Heart left ventricle (tissue), 16 donors: Measurements from ENCODE around the gene MTMR1. TPM values are rescaled to one million over a fixed set of nuclear protein-coding genes. Genes with fewer than 3 reads are reported as not detected.

Experiments
- ATAC-seq, 4 donors: fragments of 200-7000 bp; cut with Tn5 transposase; one replicate each; pipeline ENCODE4 v1.9.1; 2020 to 2022; ENCODE audit warnings: moderate library complexity in 4 of 4, mild to moderate bottlenecking in 3 of 4, moderate number of reproducible peaks in 1 of 4
- DNase-seq, 5 donors: peaks; one replicate each; pipeline ENCODE4 v3.0.0-alpha.2; 2020
- H3K27ac ChIP-seq, 12 donors: fragments of 200-600 bp; sonication (generic) in 4 of 12; one replicate each; pipeline versions ENCODE4 v1.5.0 to v1.8.0; 2016 to 2022; ENCODE audit warnings: mild to moderate bottlenecking in 2 of 12
- H3K27me3 ChIP-seq, 9 donors: fragments of 200-600 bp; sonication (generic) in 2 of 9; one replicate each; pipeline versions ENCODE4 v1.5.1 to v1.8.0; 2016 to 2022; ENCODE audit warnings: mild to moderate bottlenecking in 3 of 9
- H3K36me3 ChIP-seq, 9 donors: fragments of 200-600 bp; sonication (generic) in 2 of 9; one replicate each; pipeline versions ENCODE4 v1.5.0 to v1.8.0; 2018 to 2022; ENCODE audit warnings: mild to moderate bottlenecking in 2 of 9
- H3K4me1 ChIP-seq, 12 donors: fragments of 200-600 bp; sonication (generic) in 4 of 12; one replicate each; pipeline versions ENCODE4 v1.5.0 to v1.8.0; 2016 to 2022; ENCODE audit warnings: mild to moderate bottlenecking in 3 of 12
- H3K4me3 ChIP-seq, 12 donors: fragments of 200-600 bp; sonication (generic) in 4 of 12; one replicate each; pipeline versions ENCODE4 v1.5.0 to v1.8.0; 2017 to 2022; ENCODE audit warnings: mild to moderate bottlenecking in 9 of 12, moderate library complexity in 4 of 12
- H3K9me3 ChIP-seq, 12 donors: fragments of 200-600 bp; sonication (generic) in 4 of 12; one replicate each; pipeline versions ENCODE4 v1.5.0 to v1.8.0; 2016 to 2022; ENCODE audit warnings: mild to moderate bottlenecking in 1 of 12
- POLR2A ChIP-seq, 2 donors: fragments of 450-650 bp; IDR thresholded peaks; one replicate each; pipeline ENCODE4 v1.6.1; 2017; ENCODE audit warnings: antibody characterized with exemption in 2 of 2, mild to moderate bottlenecking in 2 of 2, moderate library complexity in 2 of 2
- WGBS, 4 donors: extraction: QIAGEN DNeasy Blood & Tissue Kit in 2 of 4; methylation state at CpG; one replicate each; pipeline versions ENCODE4 v1.1.5 to v1.1.7; 2013 to 2018; 5-methylcytosine and 5-hydroxymethylcytosine counted together
- intact Hi-C, 10 donors: fragments of 100-400 bp; cut with DNase I; formaldehyde crosslinking; loops; one replicate each; pipeline versions ENCODE4 v1.11.1 to v1.14.2; 2022
- polyA plus RNA-seq, 2 donors: library from polyadenylated mRNA; stranded (reverse); fragments of 200-250 nt; gene quantifications; one replicate each; pipeline ENCODE4 v1.2.3, GENCODE V29; 2013
- total RNA-seq, 9 donors: library from RNA; depleted of rRNA in 2 of 9; stranded (reverse); fragments of >200 nt in 2 of 9; fragmentation: NEBNext Ultra II Directional in 3 of 9; extraction: Animal tissue kit (Norgen Biotek cat#: 25700) in 3 of 9; gene quantifications; one replicate each; pipeline versions ENCODE4 v1.1.0 to v1.2.4, GENCODE V29; 2016 to 2023
- TF ChIP-seq, protein P1 (sequence below), 12 donors: fragments of 200-600 bp; sonication (generic) in 4 of 12; IDR thresholded peaks; one replicate each; pipeline versions ENCODE4 v1.5.0 to v1.8.0; 2018 to 2022; ENCODE audit warnings: antibody characterized with exemption in 12 of 12, mild to moderate bottlenecking in 5 of 12
- donor health status: ischemic (EF 13 %, LVEDD 7.1; RV severe dilation, severe dysfunction).
- donor health status: healthy with polysubstance abuse.
- donor health status: DM: no; HTN: yes; CAD: no.
- donor health status: DM: no; HTN: no; CAD: no.
- donor health status: ischemic (EF 25% LVEDD 6.9; RV normal size, moderate dysfunction).
- donor health status: ischemic (EF 25% LVEDD 5.7; RV mildly dilated, moderate dysfunction).
- donor health status: healthy.
- donor health status: DM: yes; HTN: yes; CAD: no.
- donor health status: ischemic (EF 35%, LVEDD 5.7; RV mildly dilated, moderate dysfunction).
- donor health status: nonischemic (EF 11% LVEDD 7.7; RV severe dilation, severe dysfunction).
- donor health status: DM: yes; HTN: yes; CAD: no.
- donor health status: PGD.
- donor health status: ischemic (EF 29% LVEDD 5.4; RV normal size, mild dysfunction).
- donor health status: nonischemic (EF 23%, LVEDD 6.1; RV moderate dilation, normal function).

Gene MTMR1
- total and polyA plus RNA-seq, 11 donors = 5.1 to 59.7 (median 21.0) TPM

DNA sequence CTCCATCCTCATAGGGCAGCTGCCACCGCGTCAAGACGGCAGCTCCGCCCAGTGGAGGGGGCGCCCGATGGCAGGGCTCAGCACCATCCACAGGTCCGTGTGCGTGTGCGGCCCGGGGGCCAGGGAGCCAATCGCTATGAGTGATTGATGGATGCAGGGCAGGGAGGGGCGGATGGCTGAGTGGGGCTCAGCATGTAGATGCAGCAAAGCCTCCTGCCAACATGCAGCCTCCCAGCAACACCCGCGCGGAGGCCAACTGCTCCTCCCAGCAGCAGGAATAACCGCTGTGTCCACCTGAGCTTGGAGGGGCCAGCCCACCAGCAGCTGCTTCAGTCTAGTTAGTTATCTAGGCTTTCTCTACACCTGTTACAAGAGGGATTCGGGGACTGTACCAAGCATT is 77.4 kb downstream of the MTMR1 start:
- Histone ChIP-seq H3K27me3 (no peaks in the 10 kb centered on the region), H3K9me3 (no peaks in the 10 kb centered on the region), H3K36me3 (peaks cover 0 to 14% (median 3%) of the 10 kb centered on the region in 9 donors), H3K4me3 (no peak overlapping the region), H3K27ac (no peak overlapping the region), H3K4me1 (peaks cover 0 to 15% (median 8%) of the 10 kb centered on the region in 12 donors)
- no peak for ATAC-seq
- WGBS, 4 donors = 86 to 91% (median 89%) methylated on average over 10 to 17 of the region's 17 CpGs
- DNase-seq = no peak
- intact Hi-C loops = loop anchor here in 9 of 10 donors (2.0 to 10.0 kb wide), 7 partner anchors 127 to 312 kb away; partner anchors contain the start of genes HMGB3 (in 2 of the 9) and CD99L2 (in 1 of the 9)
- TF ChIP-seq POLR2A (IDR thresholded peaks at IDR 0.05) = no peak
- TF ChIP-seq, protein P1, sequence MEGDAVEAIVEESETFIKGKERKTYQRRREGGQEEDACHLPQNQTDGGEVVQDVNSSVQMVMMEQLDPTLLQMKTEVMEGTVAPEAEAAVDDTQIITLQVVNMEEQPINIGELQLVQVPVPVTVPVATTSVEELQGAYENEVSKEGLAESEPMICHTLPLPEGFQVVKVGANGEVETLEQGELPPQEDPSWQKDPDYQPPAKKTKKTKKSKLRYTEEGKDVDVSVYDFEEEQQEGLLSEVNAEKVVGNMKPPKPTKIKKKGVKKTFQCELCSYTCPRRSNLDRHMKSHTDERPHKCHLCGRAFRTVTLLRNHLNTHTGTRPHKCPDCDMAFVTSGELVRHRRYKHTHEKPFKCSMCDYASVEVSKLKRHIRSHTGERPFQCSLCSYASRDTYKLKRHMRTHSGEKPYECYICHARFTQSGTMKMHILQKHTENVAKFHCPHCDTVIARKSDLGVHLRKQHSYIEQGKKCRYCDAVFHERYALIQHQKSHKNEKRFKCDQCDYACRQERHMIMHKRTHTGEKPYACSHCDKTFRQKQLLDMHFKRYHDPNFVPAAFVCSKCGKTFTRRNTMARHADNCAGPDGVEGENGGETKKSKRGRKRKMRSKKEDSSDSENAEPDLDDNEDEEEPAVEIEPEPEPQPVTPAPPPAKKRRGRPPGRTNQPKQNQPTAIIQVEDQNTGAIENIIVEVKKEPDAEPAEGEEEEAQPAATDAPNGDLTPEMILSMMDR (IDR thresholded peaks at IDR 0.05) = no peak

DNA sequence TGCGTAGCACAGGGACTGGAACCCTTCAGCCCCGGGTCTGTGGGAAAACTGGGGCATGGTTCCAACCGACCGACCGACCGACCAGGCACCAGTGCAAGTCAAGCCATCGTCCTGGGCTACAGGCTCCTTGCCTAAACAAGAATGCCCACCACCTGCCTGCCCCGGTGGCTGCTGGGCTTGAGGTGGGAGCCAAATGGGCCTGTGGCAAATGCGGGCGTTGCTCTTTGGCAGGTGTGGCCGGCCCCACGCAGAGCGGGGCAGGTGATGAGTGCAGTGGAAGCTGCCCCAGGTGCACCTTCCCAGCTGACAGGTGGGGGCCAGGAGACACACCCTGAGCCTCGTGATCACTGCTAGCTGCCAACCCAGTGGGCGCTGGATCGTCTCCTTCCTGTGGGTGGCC is 77.9 kb downstream of the MTMR1 start:
- Histone ChIP-seq H3K9me3 (no peaks in the 10 kb centered on the region), H3K27me3 (no peaks in the 10 kb centered on the region), H3K4me1 (peaks cover 0 to 15% (median 8%) of the 10 kb centered on the region in 12 donors), H3K36me3 (peaks cover 0 to 14% (median 3%) of the 10 kb centered on the region in 9 donors), H3K27ac (no peak overlapping the region), H3K4me3 (no peak overlapping the region)
- 85 to 95% (median 90%) methylated on average over 2 to 16 of the region's 16 CpGs for WGBS, 4 donors
- ATAC-seq = no peak
- no peak for TF ChIP-seq POLR2A (IDR thresholded peaks at IDR 0.05)
- TF ChIP-seq, protein P1 (IDR thresholded peaks at IDR 0.05) = no peak
- intact Hi-C loops = loop anchor here in 9 of 10 donors (2.0 to 10.0 kb wide), 7 partner anchors 126 to 312 kb away; partner anchors contain the start of genes HMGB3 (in 2 of the 9) and CD99L2 (in 1 of the 9)
- no peak for DNase-seq

DNA sequence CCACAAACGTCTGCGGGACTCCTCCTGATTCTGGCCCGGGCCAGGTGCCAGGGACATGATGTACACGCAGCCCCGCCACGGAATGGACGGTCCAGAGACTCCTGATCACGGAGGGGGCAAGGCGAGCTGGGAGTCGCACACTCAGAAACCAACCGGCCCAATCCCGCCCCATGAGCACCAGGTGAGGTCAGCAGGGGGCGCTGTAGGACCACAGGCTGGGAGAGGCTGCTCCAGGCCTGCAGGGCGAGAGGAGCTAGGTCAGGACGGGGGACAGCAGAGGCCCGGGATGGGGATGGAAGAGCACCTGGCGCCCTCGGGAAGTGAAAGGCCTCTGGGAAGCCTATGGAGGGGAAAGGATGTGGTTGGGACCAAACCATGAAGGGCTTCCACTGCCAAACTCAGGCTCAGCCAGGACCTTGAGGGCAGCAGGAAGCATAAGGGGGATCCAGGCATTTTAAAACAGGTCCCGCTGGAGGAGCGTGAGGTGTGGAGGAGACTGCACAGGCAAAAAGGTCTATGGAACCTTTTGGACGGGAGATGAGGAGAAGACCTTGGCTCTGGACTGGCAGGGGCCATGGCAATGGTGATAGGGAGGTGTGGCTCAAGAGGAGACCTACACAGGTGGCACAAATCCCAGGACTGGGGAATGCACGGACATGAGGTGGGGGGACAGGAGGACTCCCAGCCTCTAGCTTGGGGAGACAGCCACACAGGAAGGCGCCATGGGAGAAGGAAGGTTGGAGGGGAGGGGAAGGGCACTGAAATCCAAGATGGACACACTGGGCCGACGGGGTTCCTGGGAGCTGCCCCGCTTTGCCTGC is 79.2 kb downstream of the MTMR1 start:
- H3K4me3 ChIP-seq = no peak overlapping the region
- DNase-seq (peak; percentile 66 to 89 (median 73)), ATAC-seq (peak; percentile 70 to 88 (median 83))
- intact Hi-C loops = loop anchor here in 9 of 10 donors (1.0 to 10.0 kb wide), 8 partner anchors 125 to 310 kb away; partner anchors contain the start of genes HMGB3 (in 2 of the 9) and CD99L2 (in 1 of the 9)
- TF ChIP-seq POLR2A (IDR thresholded peaks at IDR 0.05) = no peak
- TF ChIP-seq, protein P1 (IDR thresholded peaks at IDR 0.05) = peak; percentile 55 to 82 (median 72)
- no peak overlapping the region for H3K27ac ChIP-seq
- no peaks in the 10 kb centered on the region for H3K27me3 ChIP-seq
- H3K9me3 ChIP-seq = no peaks in the 10 kb centered on the region
- 33 to 43% (median 36%) methylated on average over 17 to 26 of the region's 26 CpGs for WGBS, 4 donors
- peaks cover 0 to 14% (median 6%) of the 10 kb centered on the region in 9 donors for H3K36me3 ChIP-seq
- peaks cover 0 to 7% (median 2%) of the 10 kb centered on the region in 12 donors for H3K4me1 ChIP-seq

DNA sequence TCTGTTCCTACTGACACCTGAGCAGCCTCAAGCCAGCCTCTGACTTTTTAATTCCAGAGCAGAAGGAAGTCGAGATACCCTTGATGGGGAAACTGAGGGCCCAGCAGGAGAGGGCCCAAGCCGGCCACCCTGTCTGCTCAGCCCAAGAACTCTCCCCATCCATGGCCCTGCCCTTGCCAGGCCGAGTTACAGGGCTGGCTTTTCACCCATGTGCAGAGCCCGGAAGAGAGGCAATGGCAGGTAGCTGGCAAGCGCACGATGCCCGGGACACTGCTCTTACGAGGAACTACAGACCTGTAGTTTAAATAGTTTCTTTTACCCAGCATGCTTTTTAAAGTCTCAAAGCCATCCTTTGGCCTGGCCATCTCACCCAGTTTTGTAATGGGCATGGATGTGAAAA is 79.9 kb downstream of the MTMR1 start:
- no peak for TF ChIP-seq POLR2A (IDR thresholded peaks at IDR 0.05)
- TF ChIP-seq, protein P1 (IDR thresholded peaks at IDR 0.05) = no peak
- no peak overlapping the region for H3K4me3 ChIP-seq
- H3K27ac ChIP-seq = no peak overlapping the region
- WGBS, 4 donors = 85 to 94% (median 91%) methylated on average over 8 of the region's 8 CpGs
- ATAC-seq = no peak
- DNase-seq = no peak
- intact Hi-C loops = loop anchor here in 9 of 10 donors (2.0 to 10.0 kb wide), 7 partner anchors 124 to 310 kb away; partner anchors contain the start of genes HMGB3 (in 2 of the 9) and CD99L2 (in 1 of the 9)
- H3K4me1 ChIP-seq = no peaks in the 10 kb centered on the region
- H3K27me3 ChIP-seq = no peaks in the 10 kb centered on the region
- H3K9me3 ChIP-seq = no peaks in the 10 kb centered on the region
- peaks cover 0 to 14% (median 6%) of the 10 kb centered on the region in 9 donors for H3K36me3 ChIP-seq
